ENCODE results near the gene ATP8A1.

ATP8A1 gene

DNA sequence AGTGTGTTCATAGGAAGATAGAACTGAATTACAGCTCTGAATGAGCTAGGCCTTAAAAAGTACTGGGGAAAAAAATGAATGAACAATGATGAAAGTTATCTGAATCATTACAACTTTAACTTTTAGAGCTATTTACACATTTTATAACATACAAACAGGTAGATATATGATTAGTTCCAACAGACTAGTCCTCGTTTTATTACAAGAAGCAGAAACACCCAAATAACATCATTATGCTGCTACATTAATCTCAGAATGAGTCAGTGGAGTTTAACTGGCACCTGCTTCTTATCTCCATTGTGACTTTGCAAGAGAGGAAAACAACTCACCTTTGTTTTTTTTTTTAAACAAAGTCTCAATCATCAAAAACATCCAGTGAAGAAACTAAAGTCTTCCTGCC lies 15.2 kb downstream of the ATP8A1 start:
- TF ChIP-seq, protein P1, sequence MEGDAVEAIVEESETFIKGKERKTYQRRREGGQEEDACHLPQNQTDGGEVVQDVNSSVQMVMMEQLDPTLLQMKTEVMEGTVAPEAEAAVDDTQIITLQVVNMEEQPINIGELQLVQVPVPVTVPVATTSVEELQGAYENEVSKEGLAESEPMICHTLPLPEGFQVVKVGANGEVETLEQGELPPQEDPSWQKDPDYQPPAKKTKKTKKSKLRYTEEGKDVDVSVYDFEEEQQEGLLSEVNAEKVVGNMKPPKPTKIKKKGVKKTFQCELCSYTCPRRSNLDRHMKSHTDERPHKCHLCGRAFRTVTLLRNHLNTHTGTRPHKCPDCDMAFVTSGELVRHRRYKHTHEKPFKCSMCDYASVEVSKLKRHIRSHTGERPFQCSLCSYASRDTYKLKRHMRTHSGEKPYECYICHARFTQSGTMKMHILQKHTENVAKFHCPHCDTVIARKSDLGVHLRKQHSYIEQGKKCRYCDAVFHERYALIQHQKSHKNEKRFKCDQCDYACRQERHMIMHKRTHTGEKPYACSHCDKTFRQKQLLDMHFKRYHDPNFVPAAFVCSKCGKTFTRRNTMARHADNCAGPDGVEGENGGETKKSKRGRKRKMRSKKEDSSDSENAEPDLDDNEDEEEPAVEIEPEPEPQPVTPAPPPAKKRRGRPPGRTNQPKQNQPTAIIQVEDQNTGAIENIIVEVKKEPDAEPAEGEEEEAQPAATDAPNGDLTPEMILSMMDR (conservative IDR thresholded peaks at IDR 0.05; ENCODE audit: low read depth, low read length), result no peak
- H3K4me3 ChIP-seq (ENCODE audit: low read depth, low read length), result no peak overlapping the region
- no peak for DNase-seq (ENCODE audit: low read depth)

DNA sequence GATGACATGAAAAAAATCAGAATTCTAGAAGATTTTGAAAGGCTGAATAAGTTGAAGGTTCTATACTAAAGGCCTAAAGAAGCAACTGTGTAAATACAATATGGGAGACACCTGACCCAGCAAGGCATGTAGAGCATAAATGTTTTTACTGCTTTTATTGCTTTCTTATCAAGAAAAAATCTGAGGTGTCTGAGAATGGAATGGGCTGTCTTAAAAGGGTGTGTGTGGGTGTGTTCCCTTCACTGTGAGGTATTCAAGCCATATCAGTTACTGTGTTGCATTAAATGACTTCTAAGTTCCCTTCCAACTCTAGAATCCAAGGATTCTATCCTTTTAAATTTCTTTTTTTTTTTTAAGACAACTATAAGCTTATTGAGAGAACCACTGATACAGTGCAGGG lies 15.7 kb downstream of the ATP8A1 start:
- TF ChIP-seq, protein P1 (conservative IDR thresholded peaks at IDR 0.05; ENCODE audit: low read depth, low read length), result no peak
- no peak for DNase-seq (ENCODE audit: low read depth)

DNA sequence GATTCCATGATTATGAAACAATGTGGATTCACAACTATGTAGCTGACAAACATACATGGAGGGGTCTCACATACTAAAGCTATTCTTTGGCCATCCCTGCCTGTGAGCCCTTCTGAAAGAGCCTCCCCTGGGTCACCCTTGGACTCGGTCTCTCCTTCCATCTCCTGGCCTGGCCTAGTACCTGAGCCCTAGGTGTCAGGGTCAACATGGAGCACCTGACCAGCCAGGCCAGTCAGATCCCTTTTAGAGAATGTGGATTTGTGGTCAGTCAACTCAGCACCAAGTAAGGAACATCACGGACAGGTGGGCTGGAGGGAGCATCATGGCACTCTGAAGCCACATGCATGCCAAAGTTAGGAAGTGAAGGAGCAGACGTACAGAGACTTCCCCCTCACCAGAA lies 16.3 kb downstream of the ATP8A1 start:
- DNase-seq (ENCODE audit: low read depth), result no peak
- TF ChIP-seq, protein P1 (conservative IDR thresholded peaks at IDR 0.05; ENCODE audit: low read depth, low read length), result no peak

More for the DNA sequence above, 15.7 kb downstream of the ATP8A1 start:
- no peak overlapping the region for H3K4me3 ChIP-seq (ENCODE audit: low read depth, low read length)

DNA sequence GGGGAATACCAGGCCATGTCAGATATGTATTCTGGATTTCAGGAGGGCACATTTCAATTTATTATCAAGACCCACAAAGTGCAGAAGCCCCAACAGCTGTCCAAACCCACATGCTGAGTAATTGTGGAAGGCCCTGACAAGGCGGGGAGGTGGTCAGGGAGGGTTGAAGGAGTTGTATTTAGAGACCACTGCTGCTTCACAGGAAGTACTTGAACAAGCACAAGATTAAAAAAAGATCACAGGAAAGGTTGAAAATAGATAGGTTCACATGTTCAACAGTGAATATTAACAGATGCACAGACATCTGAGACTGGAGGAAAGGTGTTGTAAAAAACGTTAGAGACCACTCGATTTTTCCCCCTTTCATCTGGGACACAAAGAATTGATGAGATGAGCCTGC lies 17.9 kb downstream of the ATP8A1 start:
- H3K4me3 ChIP-seq (ENCODE audit: low read depth, low read length), result no peak overlapping the region
- TF ChIP-seq, protein P1 (conservative IDR thresholded peaks at IDR 0.05; ENCODE audit: low read depth, low read length), result no peak
- DNase-seq (ENCODE audit: low read depth), result no peak

More for the DNA sequence above, 16.3 kb downstream of the ATP8A1 start:
- no peak overlapping the region for H3K4me3 ChIP-seq (ENCODE audit: low read depth, low read length)

DNA sequence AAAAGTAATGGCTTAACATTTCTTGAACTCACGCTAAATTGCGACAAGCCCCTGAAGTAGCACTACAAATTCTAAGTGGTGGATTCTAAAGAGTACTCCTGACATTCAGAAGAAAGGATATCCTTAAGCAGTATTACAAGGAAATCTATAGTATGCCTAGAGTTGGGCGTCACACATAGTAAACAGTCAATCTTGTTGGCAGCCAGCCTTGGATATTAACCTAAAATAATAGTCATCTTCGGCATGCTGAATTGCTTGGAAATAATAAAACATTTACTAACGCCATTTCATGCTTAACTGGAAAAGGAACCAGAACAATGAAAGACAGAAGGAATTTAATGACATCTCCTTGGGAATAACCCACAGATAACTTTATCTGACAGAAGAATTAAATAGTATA lies 18.6 kb downstream of the ATP8A1 start:
- TF ChIP-seq, protein P1 (conservative IDR thresholded peaks at IDR 0.05; ENCODE audit: low read depth, low read length), result no peak
- DNase-seq (ENCODE audit: low read depth), result no peak
- H3K4me3 ChIP-seq (ENCODE audit: low read depth, low read length), result no peak overlapping the region

DNA sequence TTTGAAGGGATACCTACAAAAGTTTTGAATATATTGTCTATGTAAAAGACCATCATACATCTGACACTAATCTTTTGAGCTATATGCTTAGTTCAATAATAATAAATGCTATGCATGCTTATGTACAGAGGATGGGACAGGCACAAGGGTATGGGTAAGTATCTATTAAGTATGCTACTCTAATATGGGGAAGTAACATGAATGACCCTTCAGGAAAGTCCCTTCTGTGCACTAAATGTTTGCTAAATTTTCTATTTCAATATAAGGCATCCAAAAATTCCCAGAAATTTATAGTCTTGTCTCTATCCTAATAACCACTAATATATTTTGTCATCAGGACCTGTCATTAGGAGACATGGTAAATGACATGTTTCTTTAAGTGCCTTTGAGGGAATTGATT lies 19.0 kb downstream of the ATP8A1 start:
- no peak overlapping the region for H3K4me3 ChIP-seq (ENCODE audit: low read depth, low read length)
- no peak for DNase-seq (ENCODE audit: low read depth)
- TF ChIP-seq, protein P1 (conservative IDR thresholded peaks at IDR 0.05; ENCODE audit: low read depth, low read length), result no peak

DNA sequence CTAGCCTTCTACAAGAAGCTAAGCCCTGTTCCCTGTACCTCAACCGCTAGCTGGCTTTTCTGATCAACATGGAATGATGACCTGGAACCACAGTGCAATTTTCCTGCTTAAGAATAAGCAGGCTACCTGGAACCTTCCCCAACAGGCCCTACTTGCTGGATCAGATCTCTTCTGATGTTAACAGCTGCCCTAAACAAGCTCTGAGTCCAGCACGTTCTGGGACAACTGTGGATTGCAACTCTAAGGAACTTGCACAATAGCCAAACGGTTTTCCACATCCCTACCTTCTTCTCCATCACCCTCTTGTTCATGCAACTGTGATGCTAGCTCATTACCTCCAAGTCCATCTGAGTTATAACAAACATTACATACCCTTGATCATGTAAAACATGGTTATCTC lies 19.8 kb downstream of the ATP8A1 start:
- no peak overlapping the region for H3K4me3 ChIP-seq (ENCODE audit: low read depth, low read length)
- TF ChIP-seq, protein P1 (conservative IDR thresholded peaks at IDR 0.05; ENCODE audit: low read depth, low read length), result no peak
- DNase-seq (ENCODE audit: low read depth), result no peak
